WTC11 (cell line): ENCODE data around the gene P3H3.

Experiments used
- JUN ChIP-seq: sonication (generic); formaldehyde crosslinking; IDR thresholded peaks from 2 replicates; pipeline ENCODE4 v1.8.0; 2023; ENCODE audit warnings: mild to moderate bottlenecking, missing genetic modification reagents
- TCF7 ChIP-seq: sonication (generic); formaldehyde crosslinking; IDR thresholded peaks from 2 replicates; pipeline ENCODE4 v1.8.0; 2022; ENCODE audit warnings: mild to moderate bottlenecking, low read depth, missing genetic modification reagents, moderate library complexity
- ZNF423 ChIP-seq: fragments of 250-450 bp; sonication (Bioruptor Pico); IDR thresholded peaks from 2 replicates; pipeline ENCODE4 v2.1.2; 2022; ENCODE audit warnings: mild to moderate bottlenecking, moderate library complexity
- TF ChIP-seq, protein P1 (sequence below): fragments of 250-450 bp; sonication (Bioruptor Pico); IDR thresholded peaks from 2 replicates; pipeline ENCODE4 v2.1.2; 2022; ENCODE audit warnings: mild to moderate bottlenecking, moderate library complexity
- TF ChIP-seq, protein P2 (sequence below): fragments of 200-600 bp; IDR thresholded peaks from 2 replicates; pipeline ENCODE4 v1.8.0; 2022; ENCODE audit warnings: antibody characterized with exemption

DNA sequence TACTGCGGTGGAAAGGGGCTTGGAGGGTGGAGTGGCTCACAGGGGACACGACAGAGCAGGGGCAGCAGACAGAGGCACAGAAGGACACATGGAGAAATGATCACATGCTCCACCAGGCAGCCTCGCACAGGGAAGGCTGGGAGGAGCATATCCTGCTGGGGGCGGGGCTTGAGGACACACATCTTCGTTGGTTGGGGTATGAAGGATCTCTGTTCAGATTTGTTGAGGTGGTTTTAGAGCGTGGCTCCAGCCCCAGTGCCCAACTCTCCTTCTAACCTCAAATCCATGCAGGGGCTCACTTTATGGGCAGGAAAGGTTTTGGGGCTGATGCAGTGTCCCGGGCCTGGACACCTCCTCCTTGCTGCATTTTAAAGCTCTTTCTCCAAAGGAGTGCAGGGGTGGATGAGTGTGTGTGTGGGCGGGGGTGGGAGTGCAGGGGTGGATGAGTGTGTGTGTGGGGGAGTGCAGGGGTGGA is 733 bp upstream of the P3H3 start:
- TF ChIP-seq, protein P1, sequence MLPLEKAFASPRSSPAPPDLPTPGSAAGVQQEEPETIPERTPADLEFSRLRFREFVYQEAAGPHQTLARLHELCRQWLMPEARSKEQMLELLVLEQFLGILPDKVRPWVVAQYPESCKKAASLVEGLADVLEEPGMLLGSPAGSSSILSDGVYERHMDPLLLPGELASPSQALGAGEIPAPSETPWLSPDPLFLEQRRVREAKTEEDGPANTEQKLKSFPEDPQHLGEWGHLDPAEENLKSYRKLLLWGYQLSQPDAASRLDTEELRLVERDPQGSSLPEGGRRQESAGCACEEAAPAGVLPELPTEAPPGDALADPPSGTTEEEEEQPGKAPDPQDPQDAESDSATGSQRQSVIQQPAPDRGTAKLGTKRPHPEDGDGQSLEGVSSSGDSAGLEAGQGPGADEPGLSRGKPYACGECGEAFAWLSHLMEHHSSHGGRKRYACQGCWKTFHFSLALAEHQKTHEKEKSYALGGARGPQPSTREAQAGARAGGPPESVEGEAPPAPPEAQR = no peak
- TF ChIP-seq, protein P2, sequence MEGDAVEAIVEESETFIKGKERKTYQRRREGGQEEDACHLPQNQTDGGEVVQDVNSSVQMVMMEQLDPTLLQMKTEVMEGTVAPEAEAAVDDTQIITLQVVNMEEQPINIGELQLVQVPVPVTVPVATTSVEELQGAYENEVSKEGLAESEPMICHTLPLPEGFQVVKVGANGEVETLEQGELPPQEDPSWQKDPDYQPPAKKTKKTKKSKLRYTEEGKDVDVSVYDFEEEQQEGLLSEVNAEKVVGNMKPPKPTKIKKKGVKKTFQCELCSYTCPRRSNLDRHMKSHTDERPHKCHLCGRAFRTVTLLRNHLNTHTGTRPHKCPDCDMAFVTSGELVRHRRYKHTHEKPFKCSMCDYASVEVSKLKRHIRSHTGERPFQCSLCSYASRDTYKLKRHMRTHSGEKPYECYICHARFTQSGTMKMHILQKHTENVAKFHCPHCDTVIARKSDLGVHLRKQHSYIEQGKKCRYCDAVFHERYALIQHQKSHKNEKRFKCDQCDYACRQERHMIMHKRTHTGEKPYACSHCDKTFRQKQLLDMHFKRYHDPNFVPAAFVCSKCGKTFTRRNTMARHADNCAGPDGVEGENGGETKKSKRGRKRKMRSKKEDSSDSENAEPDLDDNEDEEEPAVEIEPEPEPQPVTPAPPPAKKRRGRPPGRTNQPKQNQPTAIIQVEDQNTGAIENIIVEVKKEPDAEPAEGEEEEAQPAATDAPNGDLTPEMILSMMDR = no peak
- no peak for TF ChIP-seq TCF7
- no peak for TF ChIP-seq JUN (CRISPR knock-in tag)
- no peak for TF ChIP-seq ZNF423
